GM18505 (cell line): Measurements from ENCODE around the gene TMTC2.

Source experiments
- ATAC-seq: cut with Tn5 transposase; IDR thresholded peaks from one replicate; pipeline ENCODE4 v1.9.1; 2021; ENCODE audit not compliant: unreplicated experiment
- POLR2A ChIP-seq: IDR thresholded peaks from 4 replicates; pipeline ENCODE4 v1.6.1; 2011; ENCODE audit warnings: borderline replicate concordance; ENCODE audit not compliant: insufficient read depth, insufficient read length; ENCODE audit errors: extremely low read depth

The TMTC2 gene

GRCh38 chr12:82691513-82691912 lies 4.8 kb downstream of the TMTC2 start:
- ATAC-seq = no peak
- TF ChIP-seq POLR2A = no peak

DNA sequence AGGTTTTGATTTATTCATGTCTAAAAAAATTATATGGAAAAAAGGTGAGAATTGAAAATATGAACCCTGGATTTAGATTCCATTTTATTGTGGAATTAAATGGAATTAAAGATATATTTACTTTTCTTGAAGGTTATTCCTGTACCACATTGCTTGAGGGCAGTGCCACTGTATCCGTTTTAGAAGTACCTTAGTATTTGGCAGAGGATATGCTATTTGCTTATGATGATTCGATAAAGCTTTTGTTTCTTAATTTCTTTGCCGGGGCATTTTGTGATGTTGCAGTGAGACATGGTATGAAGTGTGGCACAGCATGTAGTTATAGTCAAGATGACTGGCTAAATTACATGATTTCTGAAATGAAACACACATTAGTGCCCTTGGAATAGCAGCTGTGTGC lies 7.6 kb downstream of the TMTC2 start:
- ATAC-seq = no peak
- no peak for TF ChIP-seq POLR2A

DNA sequence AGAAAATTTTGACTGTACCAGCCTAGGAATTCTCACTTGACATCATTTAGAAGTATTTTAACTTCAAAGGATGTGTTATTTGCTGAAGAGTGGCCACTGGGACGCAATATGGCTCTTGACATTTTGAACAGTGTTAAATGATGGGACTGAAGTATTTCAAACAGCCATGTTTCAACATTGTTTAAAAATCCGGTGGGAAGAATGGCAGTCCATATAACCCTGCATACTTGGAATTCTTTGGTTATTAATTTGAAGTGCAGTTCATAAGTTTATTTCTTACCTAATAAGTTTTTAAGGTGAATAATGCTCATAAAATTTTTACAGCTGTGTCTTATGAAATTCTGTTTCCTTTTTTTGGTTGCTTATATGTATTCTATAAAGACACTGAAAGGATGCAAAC lies 8.3 kb downstream of the TMTC2 start:
- TF ChIP-seq POLR2A = no peak
- ATAC-seq = no peak

- TF ChIP-seq POLR2A = no peak
- ATAC-seq = no peak
Observed at GRCh38 chr12:82695531-82695930, 8.8 kb downstream of the TMTC2 start.

GRCh38 chr12:82696543-82696942 lies 9.8 kb downstream of the TMTC2 start:
- TF ChIP-seq POLR2A = no peak
- ATAC-seq = no peak

DNA sequence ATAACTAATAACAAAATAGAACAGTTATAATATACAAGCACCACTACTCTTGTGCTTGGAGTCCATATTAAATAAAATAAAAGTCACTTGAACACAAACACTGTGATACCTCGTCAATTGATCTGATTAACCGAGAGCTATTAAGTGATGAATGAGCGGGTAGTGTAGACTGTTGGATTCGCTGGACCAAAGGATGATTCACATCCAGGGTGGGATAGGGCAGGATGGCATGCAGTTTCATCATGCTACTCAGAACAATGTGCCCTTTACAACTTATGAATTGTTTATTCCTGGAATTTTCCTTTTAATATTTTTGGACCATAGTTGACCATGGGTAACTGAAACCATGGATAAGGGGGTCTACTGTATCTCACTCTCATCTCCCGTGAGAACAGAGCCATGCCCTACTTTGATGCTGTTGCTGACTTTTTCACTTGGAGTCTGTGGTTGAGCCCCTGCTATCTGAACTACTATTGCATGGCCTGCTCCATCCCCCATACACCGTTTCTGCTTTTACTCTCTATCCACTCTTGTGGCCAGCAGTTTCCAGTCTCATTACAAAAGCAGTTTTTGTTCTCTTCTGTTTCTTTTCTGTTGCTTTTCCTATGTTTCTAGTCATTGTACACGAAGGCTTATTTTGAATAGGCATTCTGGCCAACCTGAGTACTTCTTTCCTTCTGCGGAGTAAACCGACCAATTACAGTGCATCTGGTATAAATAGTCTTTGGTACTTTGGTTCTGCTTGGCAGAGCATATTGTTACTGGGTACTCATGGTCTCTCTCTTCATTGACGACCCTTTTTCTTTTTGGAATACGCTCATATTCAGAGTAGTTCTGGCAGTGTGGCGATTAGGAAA lies 12.2 kb downstream of the TMTC2 start:
- no peak for TF ChIP-seq POLR2A
- no peak for ATAC-seq

DNA sequence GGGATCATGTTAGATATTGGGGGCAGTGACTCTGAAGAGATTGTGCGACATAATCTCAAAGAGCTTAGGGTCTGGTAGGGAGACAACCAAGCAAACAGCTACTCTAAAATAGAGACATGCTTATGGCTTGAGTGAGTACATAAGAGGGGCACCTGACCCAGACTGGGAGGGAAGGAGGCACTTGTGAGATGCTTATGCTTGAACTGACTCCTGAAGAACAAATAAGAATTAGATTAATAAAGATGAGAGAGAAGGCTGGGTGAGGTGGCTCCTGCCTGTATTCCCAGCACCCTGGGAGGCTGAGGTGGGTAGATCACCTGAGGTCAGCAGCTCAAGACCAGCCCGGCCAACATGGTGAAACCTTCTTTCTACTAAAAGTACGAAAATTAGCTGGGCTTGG lies 19.1 kb downstream of the TMTC2 start:
- TF ChIP-seq POLR2A = no peak
- no peak for ATAC-seq

DNA sequence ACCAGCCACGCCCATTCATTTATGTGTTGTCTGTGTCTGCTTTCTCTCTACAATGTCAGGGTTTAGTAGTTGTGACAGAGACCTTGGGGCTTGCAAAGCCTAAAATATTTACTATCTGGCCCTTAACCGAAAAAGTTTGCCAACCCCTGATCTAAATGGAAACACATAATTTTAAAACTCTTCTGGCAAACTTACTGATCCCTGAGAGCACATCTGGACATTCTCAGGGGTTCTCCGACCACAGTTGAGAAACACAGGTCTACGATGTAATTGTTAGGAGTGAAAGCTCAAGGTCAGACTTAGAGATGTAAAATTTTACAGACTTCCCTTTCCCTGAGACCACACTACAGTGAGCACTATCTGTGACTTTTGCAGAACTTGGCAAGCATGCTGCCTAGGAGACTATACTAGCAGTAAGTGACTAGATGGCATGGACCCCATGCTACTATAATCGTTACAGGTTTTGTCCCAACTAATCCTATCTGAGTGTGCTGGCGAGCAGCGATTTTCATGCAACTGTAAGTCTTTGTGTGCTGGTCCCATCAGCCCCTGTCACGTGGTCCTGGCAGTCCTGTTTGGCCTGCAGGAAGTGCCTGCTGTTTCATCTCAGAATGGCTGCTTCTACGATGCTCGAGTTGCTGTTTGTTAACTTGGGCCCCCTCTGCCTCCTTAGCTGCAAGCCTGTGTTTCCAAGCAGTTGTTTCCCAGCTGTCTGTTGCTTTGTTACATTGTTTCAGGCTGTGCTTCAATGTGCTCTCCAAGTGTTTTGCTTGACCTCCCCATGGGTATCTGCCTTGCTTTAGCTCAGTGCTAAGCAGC lies 21.6 kb downstream of the TMTC2 start:
- no peak for TF ChIP-seq POLR2A
- ATAC-seq = no peak

DNA sequence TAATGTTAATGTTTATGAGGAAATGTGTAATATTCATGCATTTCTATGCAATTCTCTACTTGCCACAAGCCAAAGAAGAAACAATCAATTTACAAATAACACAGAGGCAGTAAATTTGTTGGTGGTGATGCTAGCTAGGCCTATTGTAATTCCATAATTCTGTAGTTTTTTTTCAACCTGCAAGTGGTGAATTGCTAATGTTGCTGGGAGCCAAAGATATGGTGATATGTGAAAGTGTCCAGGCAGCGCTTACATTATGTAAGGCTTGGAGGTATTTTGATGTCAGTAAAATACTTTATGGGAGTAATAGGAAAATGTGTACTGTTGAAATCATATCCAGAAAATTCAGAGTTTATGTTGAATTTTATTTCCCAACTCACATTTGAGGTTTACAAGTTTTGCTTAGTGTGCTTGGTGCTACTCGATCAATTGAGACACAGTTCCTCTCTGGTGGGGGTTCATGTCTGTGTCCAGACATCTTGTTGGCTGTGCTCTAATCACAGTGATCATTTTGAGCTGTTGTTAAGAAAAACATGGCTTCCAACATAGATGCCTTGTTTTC lies 23.2 kb downstream of the TMTC2 start:
- no peak for ATAC-seq
- no peak for TF ChIP-seq POLR2A

DNA sequence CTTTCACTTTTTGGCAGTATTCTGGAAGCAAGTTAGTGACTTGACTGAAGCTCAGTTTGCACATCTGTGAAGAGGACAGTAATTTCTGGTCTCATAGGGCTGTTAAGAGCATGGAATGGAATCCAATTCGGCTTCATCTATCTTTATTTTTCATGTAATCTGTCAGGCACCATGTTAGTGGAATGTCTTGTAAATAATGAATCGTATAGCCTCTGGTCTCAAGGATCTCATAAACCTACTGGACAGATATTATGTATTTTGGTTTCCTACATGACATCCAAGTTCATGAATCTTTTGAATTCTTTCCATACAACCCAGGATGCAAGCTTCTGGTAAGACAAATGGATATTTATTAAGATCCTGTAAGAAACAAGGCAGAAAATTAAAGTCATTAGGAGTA lies 24.0 kb downstream of the TMTC2 start:
- TF ChIP-seq POLR2A = no peak
- ATAC-seq = no peak

GRCh38 chr12:82714427-82714826 lies 27.7 kb downstream of the TMTC2 start:
- ATAC-seq = no peak
- no peak for TF ChIP-seq POLR2A

DNA sequence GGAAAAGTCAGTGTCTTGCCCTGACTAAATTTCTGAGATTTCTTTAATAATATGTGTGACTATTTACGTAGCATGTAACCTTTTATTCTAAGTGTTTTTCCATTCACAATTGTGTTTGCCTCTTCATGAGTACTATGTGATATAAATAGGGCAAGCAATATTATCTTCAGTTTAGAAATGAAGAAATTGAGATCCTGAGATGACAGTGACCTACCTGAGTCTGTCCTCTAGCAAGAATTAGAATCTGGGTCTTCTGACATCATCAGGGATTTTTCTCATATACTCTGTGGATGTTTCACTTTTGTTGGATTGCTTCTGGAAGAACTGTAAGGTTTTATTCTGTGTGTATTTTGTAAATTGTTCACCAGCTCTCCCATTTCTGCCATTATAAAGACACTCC lies 35.0 kb downstream of the TMTC2 start:
- no peak for TF ChIP-seq POLR2A
- ATAC-seq = no peak

- ATAC-seq = no peak
- no peak for TF ChIP-seq POLR2A
Observed at GRCh38 chr12:82723093-82723492, 36.4 kb downstream of the TMTC2 start.

DNA sequence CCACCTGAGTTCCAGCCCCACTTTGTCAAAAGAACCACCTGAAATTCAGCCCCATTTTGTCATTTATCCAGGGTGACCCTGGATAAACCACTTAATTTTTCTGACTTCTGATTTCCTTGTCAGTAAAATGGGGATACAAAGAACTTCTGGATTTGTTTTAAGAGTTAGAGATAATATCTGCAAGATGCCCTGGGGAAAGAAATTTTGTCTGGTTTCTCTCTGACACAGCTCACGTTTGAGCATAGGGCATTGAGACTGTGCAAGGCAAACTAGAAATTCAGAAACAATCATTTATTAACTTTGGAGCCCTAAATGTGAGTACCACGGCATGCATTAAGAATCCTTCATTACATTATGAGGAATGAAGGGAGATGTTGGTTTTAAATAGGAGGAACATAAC lies 37.2 kb downstream of the TMTC2 start:
- no peak for TF ChIP-seq POLR2A
- no peak for ATAC-seq

- no peak for ATAC-seq
- no peak for TF ChIP-seq POLR2A
Observed at GRCh38 chr12:82725741-82726140, 39.0 kb downstream of the TMTC2 start.

- ATAC-seq = no peak
- TF ChIP-seq POLR2A = no peak
Observed at GRCh38 chr12:82727886-82728285, 41.2 kb downstream of the TMTC2 start.
